ENCODE measurements around the gene UPP1.

GRCh38 chr7:48053736-48054135 is 35.3 kb upstream of the UPP1 start:
- no peak for TF ChIP-seq ZZZ3 (IDR thresholded peaks at IDR 0.05; ENCODE audit: control insufficient read depth, insufficient read length, low read depth)
- no peak for TF ChIP-seq RAD21 (IDR thresholded peaks at IDR 0.05; ENCODE audit: insufficient read depth, low read depth, low read length)
- TF ChIP-seq KDM1A (IDR thresholded peaks at IDR 0.05; ENCODE audit: borderline replicate concordance): no peak
